H54 (cell line): Measurements from ENCODE around the gene CD74.

ENCODE experiments used
- DNase-seq: peaks from one replicate; pipeline ENCODE4 v3.0.0; 2011; ENCODE audit warnings: low spot score, mixed read lengths; ENCODE audit not compliant: insufficient read length
- FAIRE-seq: peaks from 3 replicates; lab custom pipeline; 2011; peaks lifted over from hg19 to GRCh38; lab: Jason Lieb, UNC
- POLR2A ChIP-seq: IDR thresholded peaks from 2 replicates; pipeline ENCODE4 v1.6.1; 2011; ENCODE audit warnings: low read depth, mild to moderate bottlenecking, low read length

The CD74 gene

DNA sequence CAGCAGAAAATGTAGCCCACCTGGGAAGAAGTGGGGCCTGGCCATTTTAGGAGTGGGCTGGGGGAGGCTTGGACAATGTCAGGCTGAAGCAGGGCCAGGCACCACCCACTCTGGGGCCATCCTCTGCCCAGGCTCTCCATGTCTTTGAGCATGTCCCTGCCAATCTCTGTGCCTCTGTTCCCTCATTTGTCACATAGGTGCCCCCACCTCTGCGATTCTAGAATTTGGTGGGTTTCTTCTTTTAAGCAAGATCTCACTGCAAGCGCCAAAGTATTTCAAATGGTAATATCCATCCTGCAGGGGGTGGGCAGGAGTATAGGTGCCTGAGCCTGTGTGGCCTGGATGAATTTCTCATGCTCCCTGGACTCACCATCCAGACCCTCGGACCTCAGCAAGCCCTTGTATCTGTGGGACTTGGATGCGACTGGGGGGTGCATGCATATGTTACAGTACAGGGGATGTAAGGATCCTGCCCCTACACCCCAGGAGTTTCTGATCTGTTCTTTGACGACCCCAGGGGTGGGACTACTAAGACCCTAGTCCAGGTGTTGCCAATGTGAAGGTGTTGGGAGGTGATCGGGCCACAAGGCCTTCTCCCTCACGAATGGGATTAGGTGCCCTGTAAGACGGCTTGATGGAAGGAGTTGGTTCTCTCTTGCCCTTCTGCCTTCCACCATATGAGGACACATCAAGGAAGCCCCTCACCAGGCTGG is 4.3 kb downstream of the CD74 start:
- DNase-seq (no peak), FAIRE-seq (no peak)
- TF ChIP-seq POLR2A = no peak

GRCh38 chr5:150407096-150407720 is 5.5 kb downstream of the CD74 start:
- FAIRE-seq (no peak), DNase-seq (no peak)
- TF ChIP-seq POLR2A = no peak

- FAIRE-seq = no peak
- no peak for DNase-seq
- no peak for TF ChIP-seq POLR2A
Observed at GRCh38 chr5:150406723-150407095, 6.0 kb downstream of the CD74 start.

DNA sequence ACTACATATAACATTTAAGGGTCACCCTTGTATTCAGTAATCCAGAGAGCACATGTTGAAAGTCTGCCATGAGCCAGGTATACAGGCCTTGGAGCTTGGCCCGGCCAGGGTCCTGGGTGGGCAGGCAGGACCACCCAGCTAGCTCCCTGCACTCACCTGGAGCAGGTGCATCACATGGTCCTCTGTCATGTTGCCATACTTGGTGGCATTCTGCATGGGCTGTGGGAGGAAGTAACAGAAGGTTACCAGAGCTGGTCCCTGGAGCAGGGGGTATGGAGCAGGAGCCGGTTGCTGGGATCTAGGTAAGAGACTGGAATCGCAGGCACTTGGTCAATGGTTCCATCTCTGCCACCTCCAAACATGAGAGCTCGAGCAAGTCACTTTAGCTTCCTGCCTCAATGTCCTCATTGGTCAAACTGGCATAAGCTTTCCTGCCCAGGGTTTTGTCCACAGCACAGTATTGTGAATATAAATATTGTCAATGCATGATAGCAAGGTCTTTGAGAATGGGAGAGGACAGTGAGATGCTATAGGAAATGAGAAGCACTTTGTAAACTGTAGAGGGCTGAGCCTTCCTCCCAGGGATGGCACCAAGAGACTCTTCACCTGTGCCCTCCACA is 6.5 kb downstream of the CD74 start:
- no peak for FAIRE-seq
- no peak for TF ChIP-seq POLR2A
- DNase-seq = no peak

DNA sequence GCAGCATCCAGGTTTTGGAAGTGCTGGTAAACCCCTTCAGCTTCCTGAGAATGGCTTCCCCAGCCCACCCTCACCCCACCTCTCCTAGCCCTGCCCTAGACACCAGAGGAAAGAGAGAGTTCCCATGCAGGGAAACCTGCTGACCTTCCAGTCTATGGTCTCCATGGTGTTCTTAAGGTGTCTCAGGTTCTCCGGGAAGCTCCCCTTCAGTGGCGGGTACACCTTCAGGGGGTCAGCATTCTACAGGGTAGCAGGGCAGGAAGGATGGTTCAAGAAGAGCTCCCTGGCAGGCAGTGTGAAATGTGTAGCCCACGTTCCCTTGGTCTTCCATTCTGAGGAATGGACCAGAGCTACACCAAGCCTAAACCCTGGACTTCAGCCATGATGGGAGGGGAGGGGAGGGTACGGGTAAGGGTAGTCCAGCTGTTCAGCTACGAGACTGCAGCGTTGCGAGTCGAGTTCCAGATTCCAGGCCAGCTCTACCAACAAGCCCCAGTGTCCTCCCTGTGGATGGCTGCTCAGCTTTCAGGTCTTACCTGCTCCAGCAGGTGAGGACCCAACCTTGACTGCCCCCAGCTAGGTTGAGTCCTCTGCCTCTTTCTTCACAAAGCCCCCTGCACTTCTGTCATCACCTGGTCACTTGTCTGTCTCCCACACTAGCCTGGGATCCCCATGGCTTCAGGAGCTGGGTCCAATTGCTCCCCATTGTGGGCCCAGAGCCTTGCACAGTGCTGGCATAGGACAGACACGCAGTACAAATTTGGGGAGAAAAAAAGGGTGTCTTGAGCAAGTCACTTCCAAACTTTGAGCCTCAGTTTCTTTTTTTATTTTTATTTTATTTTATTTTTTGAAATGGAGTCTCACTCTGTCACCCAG is 7.5 kb downstream of the CD74 start:
- FAIRE-seq = no peak
- no peak for DNase-seq
- no peak for TF ChIP-seq POLR2A

DNA sequence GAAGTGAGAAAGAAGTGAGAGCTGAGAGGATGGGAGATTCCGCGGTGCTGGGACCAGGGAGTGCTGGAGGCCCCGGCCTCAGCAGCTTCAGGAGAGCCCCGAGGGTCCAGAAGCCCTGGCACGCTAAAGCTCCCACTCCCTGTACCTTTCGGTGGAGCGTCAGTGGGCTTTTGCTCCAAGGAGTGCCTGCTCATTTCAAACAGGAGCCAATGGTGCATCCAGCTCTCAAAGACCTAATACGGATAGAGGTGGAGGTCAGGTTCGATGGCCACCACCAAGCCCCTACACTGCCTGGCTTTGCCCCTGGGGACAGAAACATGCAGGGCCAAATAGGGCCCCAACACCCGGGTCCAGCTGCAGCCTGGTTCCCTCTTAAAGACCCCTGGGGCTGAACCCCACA is 8.2 kb downstream of the CD74 start:
- FAIRE-seq = no peak
- no peak for DNase-seq
- TF ChIP-seq POLR2A = no peak

DNA sequence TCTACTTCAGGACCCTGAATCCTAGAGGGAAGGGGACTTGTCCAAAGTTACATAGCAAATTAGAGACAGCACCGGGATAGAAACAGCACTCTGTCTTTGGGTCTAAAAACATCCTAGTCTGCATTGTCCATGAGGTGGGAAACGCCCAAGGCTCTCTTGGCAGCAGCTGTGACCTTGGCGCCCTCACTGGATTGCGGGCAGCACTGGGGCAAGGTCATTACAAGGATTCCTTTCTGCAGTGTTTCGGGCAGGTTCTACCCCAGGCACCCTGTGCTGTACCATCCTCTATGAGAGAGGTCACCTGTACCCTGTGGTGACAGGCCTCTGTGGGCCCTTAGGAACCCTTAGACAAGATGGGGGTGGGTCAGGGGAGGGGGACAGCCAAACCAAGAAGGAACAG is 8.6 kb downstream of the CD74 start:
- TF ChIP-seq POLR2A = no peak
- FAIRE-seq (no peak), DNase-seq (no peak)

DNA sequence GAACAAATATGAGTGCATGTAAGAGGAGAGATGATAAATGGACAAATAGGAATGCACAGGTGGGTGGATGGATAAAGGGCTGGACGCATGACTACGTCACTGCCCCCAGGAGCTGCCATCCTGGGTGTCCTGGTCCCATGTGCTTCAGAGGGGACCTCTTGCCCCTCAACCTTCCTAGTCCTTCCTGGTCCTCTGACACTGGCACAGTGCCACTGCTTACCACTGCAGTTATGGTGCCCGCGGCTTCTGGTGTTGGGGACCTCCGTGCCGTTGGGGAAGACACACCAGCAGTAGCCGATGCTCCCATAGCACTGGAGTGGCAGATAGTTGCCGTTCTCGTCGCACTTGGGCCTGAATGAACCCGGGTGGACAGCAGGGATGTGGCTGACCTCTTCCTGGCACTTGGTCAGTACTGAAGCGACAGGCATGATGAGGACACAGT is 9.8 kb downstream of the CD74 start:
- FAIRE-seq (no peak), DNase-seq (no peak)
- TF ChIP-seq POLR2A = no peak

DNA sequence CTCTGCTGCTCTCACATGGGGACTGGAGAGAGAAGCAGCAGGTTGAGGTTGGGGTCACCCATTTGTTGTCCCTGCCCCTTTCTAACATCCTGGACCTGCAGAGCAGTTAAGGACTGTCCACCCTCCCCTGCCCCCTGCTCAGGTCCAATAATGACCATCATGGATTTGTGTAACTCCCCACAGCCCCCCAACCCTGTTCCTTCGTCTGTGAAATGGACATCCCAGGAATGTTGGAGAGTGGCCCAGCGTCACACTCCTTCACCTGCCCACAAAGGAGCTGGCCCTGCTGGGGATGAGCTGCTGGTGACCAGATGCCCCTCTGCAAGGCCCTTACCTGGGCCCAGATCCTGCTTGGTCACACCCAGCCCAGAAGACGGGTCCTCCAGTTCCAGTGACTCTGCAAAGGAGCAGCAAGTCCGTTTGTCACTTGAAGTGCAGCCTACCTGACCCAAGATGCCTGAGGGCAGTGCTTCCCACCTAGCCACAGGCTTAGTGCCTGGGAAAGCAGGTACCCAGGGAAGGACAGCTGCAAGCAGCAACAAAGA is 10.4 kb downstream of the CD74 start:
- DNase-seq (no peak), FAIRE-seq (no peak)
- no peak for TF ChIP-seq POLR2A

DNA sequence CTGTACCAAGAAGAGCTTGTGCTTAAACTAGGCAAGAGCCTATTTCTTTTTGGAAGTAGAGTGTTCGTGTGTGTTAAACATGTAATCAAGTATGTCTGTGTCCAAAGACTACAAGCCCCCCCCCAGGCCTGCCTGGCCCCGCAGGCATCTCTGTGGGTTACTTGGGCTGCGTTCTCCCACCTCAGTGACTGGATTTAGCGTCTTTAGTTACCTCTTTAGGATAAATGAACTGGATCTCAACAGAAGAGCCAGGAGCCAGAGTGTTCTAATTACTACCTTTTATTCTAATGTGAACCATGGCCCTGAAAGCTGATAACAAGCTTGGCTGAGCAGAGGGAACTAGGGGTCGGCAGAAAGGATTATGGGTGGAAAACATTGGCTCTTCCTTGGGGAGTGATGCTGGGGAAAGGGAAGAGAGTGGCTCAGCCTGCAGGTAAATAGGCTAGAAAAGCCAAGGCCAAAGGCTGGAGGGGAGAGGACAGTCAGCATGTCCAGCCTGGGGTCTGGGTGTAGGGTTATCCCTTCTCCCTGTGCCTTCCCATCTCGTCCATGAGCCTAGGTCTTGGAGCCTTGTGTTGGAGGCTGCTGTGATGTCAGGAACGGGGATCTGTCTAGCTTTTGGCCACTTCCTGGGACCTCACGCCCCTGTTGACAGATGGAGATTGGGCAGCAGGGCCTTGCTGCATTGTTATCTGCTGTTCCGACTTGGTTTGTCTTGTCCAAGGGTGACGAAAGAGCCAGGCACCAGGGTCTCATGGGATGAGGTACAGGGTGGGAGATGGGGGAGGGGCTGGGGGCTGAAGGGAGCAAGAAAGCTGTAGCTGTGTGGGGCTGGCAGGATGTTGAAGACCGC is 11.1 kb downstream of the CD74 start:
- FAIRE-seq (no peak), DNase-seq (no peak)
- TF ChIP-seq POLR2A = no peak

DNA sequence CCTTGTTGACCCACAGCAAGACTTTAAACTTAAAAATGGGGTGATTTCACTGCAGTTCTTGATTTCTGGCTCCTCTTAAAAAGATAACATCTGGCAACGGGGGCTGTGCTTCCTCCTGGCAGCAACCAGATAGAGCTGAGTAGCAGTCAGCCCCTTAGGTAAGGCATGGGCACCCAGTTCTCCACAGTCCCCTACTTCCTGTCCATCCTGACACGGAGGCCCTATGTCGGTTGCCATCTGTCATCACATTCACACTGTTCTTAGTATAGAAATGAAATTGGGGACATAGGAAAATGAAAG is 11.7 kb downstream of the CD74 start:
- no peak for DNase-seq
- no peak for FAIRE-seq
- TF ChIP-seq POLR2A = no peak

GRCh38 chr5:150400316-150401075 is 12.2 kb downstream of the CD74 start:
- DNase-seq (no peak), FAIRE-seq (no peak)
- TF ChIP-seq POLR2A = no peak
